Hepatocyte (in vitro differentiated cells): ENCODE results near the gene SCLT1. TPM values are rescaled to one million over a fixed set of nuclear protein-coding genes. Genes with fewer than 3 reads are reported as not detected.

ENCODE experiments used
- DNase-seq: peaks from one replicate; pipeline ENCODE4 v3.0.0-alpha.2; 2016; ENCODE audit warnings: low spot score
- H2AFZ ChIP-seq: fragments of 200-600 bp; sonication (generic); 2 replicates; pipeline ENCODE4 v1.6.0; 2016; ENCODE audit warnings: antibody characterized with exemption, mild to moderate bottlenecking
- H3K27ac ChIP-seq: fragments of 200-600 bp; sonication (generic); 2 replicates; pipeline ENCODE4 v1.5.1; 2016; ENCODE audit warnings: mild to moderate bottlenecking
- H3K27me3 ChIP-seq: fragments of 200-600 bp; sonication (generic); 2 replicates; pipeline ENCODE4 v1.6.1; 2016
- H3K36me3 ChIP-seq: fragments of 200-600 bp; sonication (generic); replicated peaks from 2 replicates; pipeline ENCODE4 v1.5.1; 2016; ENCODE audit warnings: low read depth; ENCODE audit not compliant: insufficient read depth
- H3K4me1 ChIP-seq: fragments of 200-600 bp; sonication (generic); 2 replicates; pipeline ENCODE4 v1.5.1; 2016; ENCODE audit warnings: mild to moderate bottlenecking, moderate library complexity; ENCODE audit not compliant: insufficient read depth
- H3K4me2 ChIP-seq: fragments of 200-600 bp; sonication (generic); 2 replicates; pipeline ENCODE4 v1.6.0; 2016
- H3K4me3 ChIP-seq: fragments of 200-600 bp; sonication (generic); 2 replicates; pipeline ENCODE4 v1.5.1; 2016; ENCODE audit warnings: mild to moderate bottlenecking
- H3K79me2 ChIP-seq: fragments of 200-600 bp; sonication (generic); 2 replicates; pipeline ENCODE4 v1.6.0; 2017; ENCODE audit warnings: mild to moderate bottlenecking
- H3K9me2 ChIP-seq: fragments of 200-600 bp; sonication (generic); replicated peaks from 2 replicates; pipeline ENCODE4 v1.6.0; 2017; ENCODE audit warnings: mild to moderate bottlenecking; ENCODE audit not compliant: insufficient read depth
- H3K9me3 ChIP-seq: fragments of 200-600 bp; sonication (generic); 2 replicates; pipeline ENCODE4 v1.5.1; 2016; ENCODE audit warnings: low read depth, mild to moderate bottlenecking
- H4K20me1 ChIP-seq: fragments of 200-600 bp; sonication (generic); 2 replicates; pipeline ENCODE4 v1.6.0; 2016; ENCODE audit warnings: mild to moderate bottlenecking; ENCODE audit not compliant: insufficient read depth, poor library complexity, severe bottlenecking
- CTCF ChIP-seq: fragments of 200-600 bp; sonication (generic); IDR thresholded peaks from 2 replicates; pipeline ENCODE4 v1.5.1; 2016; ENCODE audit warnings: antibody characterized with exemption, mild to moderate bottlenecking; ENCODE audit not compliant: poor library complexity
- EZH2 ChIP-seq: fragments of 200-600 bp; sonication (generic); IDR thresholded peaks from 2 replicates; pipeline ENCODE4 v1.6.1; 2016; ENCODE audit warnings: antibody characterized with exemption, mild to moderate bottlenecking, borderline replicate concordance
- EZH2phosphoT487 ChIP-seq: fragments of 200-600 bp; sonication (generic); IDR thresholded peaks from one replicate; pipeline ENCODE4 v1.6.1; 2018; ENCODE audit warnings: antibody characterized with exemption, mild to moderate bottlenecking, low read depth, moderate library complexity; ENCODE audit not compliant: unreplicated experiment, severe bottlenecking
- WGBS: methylation state at CpG from one replicate; pipeline ENCODE4 v1.1.6; 2016; ENCODE audit warnings: low lambda C conversion rate; ENCODE audit errors: missing lambda C conversion rate; 5-methylcytosine and 5-hydroxymethylcytosine counted together
- polyA plus RNA-seq: library from polyadenylated mRNA; unstranded; fragments of >200 nt; fragmentation: Nextera tagmentation; extraction: Ambion mirVana; gene quantifications from 2 replicates; pipeline ENCODE4 v1.2.1, GENCODE V29; 2016
- total RNA-seq: library from RNA; depleted of rRNA; stranded (reverse); fragments of >200 nt; gene quantifications from 2 replicates; pipeline ENCODE4 v1.2.3, GENCODE V29; 2014

The SCLT1 gene
- total and polyA plus RNA-seq, 2 experiments from 2014 or later: 6.9 to 13.6 TPM

GRCh38 chr4:128866269-128866668 is 227.1 kb downstream of the SCLT1 start:
- Histone ChIP-seq H3K9me2 (no peaks in the 10 kb centered on the region), H3K4me2 (no peak overlapping the region), H4K20me1 (no peaks in the 10 kb centered on the region), H3K27me3 (no peaks in the 10 kb centered on the region), H3K27ac (no peak overlapping the region), H3K4me3 (no peak overlapping the region), H2AFZ (no peak overlapping the region), H3K9me3 (no peaks in the 10 kb centered on the region), H3K36me3 (no peaks in the 10 kb centered on the region), H3K79me2 (no peaks in the 10 kb centered on the region), H3K4me1 (peaks cover 7% of the 10 kb centered on the region)
- DNase-seq: no peak
- TF ChIP-seq CTCF (no peak), EZH2 (no peak), EZH2phosphoT487 (no peak)
- 98% methylated on average over 2 of the region's 2 CpGs for WGBS

GRCh38 chr4:128865132-128865531 is 228.2 kb downstream of the SCLT1 start:
- 82% methylated on average over 2 of the region's 2 CpGs for WGBS
- H3K9me3 ChIP-seq: no peaks in the 10 kb centered on the region
- no peak overlapping the region for H3K4me3 ChIP-seq
- no peak overlapping the region for H3K4me2 ChIP-seq
- H3K27ac ChIP-seq: no peak overlapping the region
- no peaks in the 10 kb centered on the region for H4K20me1 ChIP-seq
- H2AFZ ChIP-seq: no peak overlapping the region
- DNase-seq: no peak
- H3K4me1 ChIP-seq: peaks cover 14% of the 10 kb centered on the region
- no peak for TF ChIP-seq EZH2
- no peak for TF ChIP-seq EZH2phosphoT487
- TF ChIP-seq CTCF: no peak
- no peaks in the 10 kb centered on the region for H3K79me2 ChIP-seq
- no peaks in the 10 kb centered on the region for H3K36me3 ChIP-seq
- no peaks in the 10 kb centered on the region for H3K9me2 ChIP-seq
- no peaks in the 10 kb centered on the region for H3K27me3 ChIP-seq

DNA sequence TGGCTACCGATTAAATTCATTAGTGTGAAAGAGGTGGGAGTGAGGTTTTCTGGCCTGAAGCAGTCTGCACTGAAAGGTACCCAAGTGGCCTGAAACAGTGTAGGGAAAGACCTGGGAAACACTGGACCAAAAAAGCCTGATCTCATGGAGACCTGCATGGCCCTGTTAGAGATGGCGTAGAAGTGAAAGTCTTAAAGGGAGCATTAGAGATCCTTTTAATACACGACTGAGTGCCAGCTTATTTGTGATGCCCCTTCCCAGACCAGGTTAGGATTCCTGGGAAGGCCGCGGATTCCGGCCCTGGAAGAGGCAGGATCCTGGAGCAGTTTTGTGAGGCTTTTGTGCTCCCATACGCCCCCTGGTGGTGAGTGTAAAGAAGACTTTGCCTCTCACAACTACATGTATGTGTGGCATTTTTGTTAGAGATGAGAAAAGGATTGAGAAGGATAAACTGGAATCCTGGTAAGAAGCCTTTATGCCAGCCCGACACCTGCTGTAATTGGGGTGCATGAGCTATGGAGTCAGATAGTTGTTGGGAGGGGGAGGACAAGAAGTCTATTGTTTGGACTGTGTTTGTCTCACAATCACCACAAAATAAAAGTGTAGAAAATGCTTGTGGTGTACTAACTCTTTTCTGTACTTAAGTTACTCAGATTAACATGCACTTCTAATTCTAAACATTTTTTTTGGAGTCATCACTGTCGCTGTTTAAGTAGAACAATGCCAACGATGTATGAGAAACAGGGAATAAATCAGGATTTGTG is 229.8 kb downstream of the SCLT1 start:
- H2AFZ ChIP-seq: no peak overlapping the region
- DNase-seq: peak; percentile 86
- TF ChIP-seq EZH2 (no peak), CTCF (peak; percentile 92), EZH2phosphoT487 (no peak)
- H3K79me2 ChIP-seq: no peaks in the 10 kb centered on the region
- H3K4me2 ChIP-seq: no peak overlapping the region
- no peaks in the 10 kb centered on the region for H4K20me1 ChIP-seq
- H3K36me3 ChIP-seq: no peaks in the 10 kb centered on the region
- WGBS: 42% methylated on average over 10 of the region's 10 CpGs
- H3K27ac ChIP-seq: no peak overlapping the region
- no peaks in the 10 kb centered on the region for H3K27me3 ChIP-seq
- no peaks in the 10 kb centered on the region for H3K9me3 ChIP-seq
- no peaks in the 10 kb centered on the region for H3K9me2 ChIP-seq
- H3K4me3 ChIP-seq: no peak overlapping the region
- peaks cover 21% of the 10 kb centered on the region for H3K4me1 ChIP-seq
